ENCODE measurements around the gene GALNT11.

The GALNT11 gene

DNA sequence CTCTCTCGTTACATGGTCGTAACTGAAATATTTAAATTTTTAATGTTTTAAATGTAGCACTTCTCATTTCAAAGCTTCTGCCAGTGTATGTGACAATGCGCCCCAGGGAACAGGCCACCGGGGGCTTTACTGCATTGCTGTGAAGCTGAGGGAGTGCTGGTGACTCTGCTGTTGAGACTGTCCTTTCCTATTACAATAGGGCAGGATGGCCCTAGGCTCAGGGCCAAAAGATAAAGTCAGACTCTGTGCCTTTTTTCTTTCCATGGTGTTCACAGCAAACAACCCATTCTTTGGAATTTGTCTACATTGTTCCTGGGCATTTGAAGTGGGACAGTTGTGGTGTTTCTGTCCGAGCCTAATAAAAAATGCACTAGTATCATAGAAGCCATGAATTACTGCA lies 107.3 kb downstream of the GALNT11 start:
- Histone ChIP-seq H3K9ac (ENCODE audit: low read length) (no peak overlapping the region), H3K27ac (ENCODE audit: low read length) (no peak overlapping the region), H3K36me3 (replicated peaks; ENCODE audit: insufficient read depth, low read length) (no peaks in the 10 kb centered on the region; the same call in 1 of the 2 replicates), H4K20me1 (ENCODE audit: insufficient read depth, low read length) (no peaks in the 10 kb centered on the region), H3K4me1 (ENCODE audit: low read length) (no peaks in the 10 kb centered on the region), H3K4me2 (ENCODE audit: low read depth, low read length) (no peak overlapping the region), H3K9me2 (replicated peaks; ENCODE audit: insufficient read depth, low read length) (no peaks in the 10 kb centered on the region), H3K9me3 (replicated peaks; ENCODE audit: insufficient read depth, low read length) (no peaks in the 10 kb centered on the region), H3K27me3 (replicated peaks; ENCODE audit: insufficient read depth, low read length) (no peaks in the 10 kb centered on the region), H2AFZ (ENCODE audit: low read length) (no peak overlapping the region), H3K4me3 (ENCODE audit: low read length) (no peak overlapping the region), H3K79me2 (ENCODE audit: low read length) (no peaks in the 10 kb centered on the region), H3F3A (ENCODE audit: insufficient read depth, low read length) (no peaks in the 10 kb centered on the region)
- TF ChIP-seq EZH2 (optimal IDR thresholded peaks at IDR 0.05; ENCODE audit: low read depth, low read length) (no peak), EZH2phosphoT487 (IDR thresholded peaks at IDR 0.05; ENCODE audit: low read length) (no peak)
- TF ChIP-seq, protein P1, sequence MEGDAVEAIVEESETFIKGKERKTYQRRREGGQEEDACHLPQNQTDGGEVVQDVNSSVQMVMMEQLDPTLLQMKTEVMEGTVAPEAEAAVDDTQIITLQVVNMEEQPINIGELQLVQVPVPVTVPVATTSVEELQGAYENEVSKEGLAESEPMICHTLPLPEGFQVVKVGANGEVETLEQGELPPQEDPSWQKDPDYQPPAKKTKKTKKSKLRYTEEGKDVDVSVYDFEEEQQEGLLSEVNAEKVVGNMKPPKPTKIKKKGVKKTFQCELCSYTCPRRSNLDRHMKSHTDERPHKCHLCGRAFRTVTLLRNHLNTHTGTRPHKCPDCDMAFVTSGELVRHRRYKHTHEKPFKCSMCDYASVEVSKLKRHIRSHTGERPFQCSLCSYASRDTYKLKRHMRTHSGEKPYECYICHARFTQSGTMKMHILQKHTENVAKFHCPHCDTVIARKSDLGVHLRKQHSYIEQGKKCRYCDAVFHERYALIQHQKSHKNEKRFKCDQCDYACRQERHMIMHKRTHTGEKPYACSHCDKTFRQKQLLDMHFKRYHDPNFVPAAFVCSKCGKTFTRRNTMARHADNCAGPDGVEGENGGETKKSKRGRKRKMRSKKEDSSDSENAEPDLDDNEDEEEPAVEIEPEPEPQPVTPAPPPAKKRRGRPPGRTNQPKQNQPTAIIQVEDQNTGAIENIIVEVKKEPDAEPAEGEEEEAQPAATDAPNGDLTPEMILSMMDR (IDR thresholded peaks at IDR 0.05; ENCODE audit: low read length), result no peak
- no peak for DNase-seq

DNA sequence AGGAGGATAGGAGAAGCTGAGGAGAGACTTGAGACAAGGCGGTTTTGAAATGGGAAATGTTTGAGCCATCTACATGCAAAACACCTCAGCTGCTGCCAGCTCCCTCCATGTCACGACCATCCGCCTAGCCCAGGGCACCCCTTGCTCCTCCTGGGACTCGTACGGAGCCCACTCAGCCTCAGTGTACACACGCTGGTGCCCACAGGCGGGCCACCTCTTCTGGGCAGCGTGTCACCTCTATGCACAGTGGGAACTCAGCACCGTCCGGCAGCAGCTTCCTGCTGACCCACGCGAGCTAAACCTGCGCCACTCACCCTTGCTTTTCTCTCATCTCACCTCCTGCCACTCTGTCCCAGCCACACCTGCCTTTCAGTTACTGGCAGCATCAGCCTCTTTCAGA lies 108.3 kb downstream of the GALNT11 start:
- Histone ChIP-seq H3K4me3 (ENCODE audit: low read length) (no peak overlapping the region), H3K9me3 (replicated peaks; ENCODE audit: insufficient read depth, low read length) (no peaks in the 10 kb centered on the region), H3K9ac (ENCODE audit: low read length) (no peak overlapping the region), H3K9me2 (replicated peaks; ENCODE audit: insufficient read depth, low read length) (no peaks in the 10 kb centered on the region), H3K79me2 (ENCODE audit: low read length) (no peaks in the 10 kb centered on the region), H3K4me1 (ENCODE audit: low read length) (no peaks in the 10 kb centered on the region), H2AFZ (ENCODE audit: low read length) (no peak overlapping the region), H3K36me3 (replicated peaks; ENCODE audit: insufficient read depth, low read length) (peaks cover 4% of the 10 kb centered on the region; the same call in 1 of the 2 replicates), H3K27ac (ENCODE audit: low read length) (no peak overlapping the region), H4K20me1 (ENCODE audit: insufficient read depth, low read length) (no peaks in the 10 kb centered on the region), H3F3A (ENCODE audit: insufficient read depth, low read length) (no peaks in the 10 kb centered on the region), H3K27me3 (replicated peaks; ENCODE audit: insufficient read depth, low read length) (no peaks in the 10 kb centered on the region), H3K4me2 (ENCODE audit: low read depth, low read length) (no peak overlapping the region)
- DNase-seq, result no peak
- TF ChIP-seq, protein P1 (IDR thresholded peaks at IDR 0.05; ENCODE audit: low read length), result no peak
- TF ChIP-seq EZH2 (optimal IDR thresholded peaks at IDR 0.05; ENCODE audit: low read depth, low read length) (no peak), EZH2phosphoT487 (IDR thresholded peaks at IDR 0.05; ENCODE audit: low read length) (no peak)

DNA sequence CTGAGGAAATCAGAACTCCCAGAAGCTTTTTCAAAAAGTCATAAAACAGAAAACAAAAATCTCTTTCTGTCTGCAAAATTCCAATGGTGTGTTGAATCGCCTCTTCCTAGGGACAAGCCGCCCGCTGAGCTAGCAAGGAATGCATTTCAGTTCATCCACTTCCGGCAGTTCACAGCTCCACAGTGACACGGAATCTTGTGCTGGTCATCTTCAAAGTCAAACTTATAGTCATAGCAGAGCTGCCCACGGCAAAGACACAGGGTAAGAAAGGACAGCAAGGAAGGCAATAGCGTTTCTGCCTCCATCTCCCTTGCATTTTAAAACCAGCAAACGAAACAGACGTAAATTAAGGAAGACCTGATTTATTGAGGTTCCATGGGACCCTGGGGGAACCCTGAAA lies 111.2 kb downstream of the GALNT11 start:
- peaks cover 13% of the 10 kb centered on the region; the same call in 1 of the 2 replicates for H3K36me3 ChIP-seq (replicated peaks; ENCODE audit: insufficient read depth, low read length)
- no peaks in the 10 kb centered on the region for H3K79me2 ChIP-seq (ENCODE audit: low read length)
- no peak overlapping the region for H3K4me2 ChIP-seq (ENCODE audit: low read depth, low read length)
- TF ChIP-seq EZH2 (optimal IDR thresholded peaks at IDR 0.05; ENCODE audit: low read depth, low read length) (no peak), EZH2phosphoT487 (IDR thresholded peaks at IDR 0.05; ENCODE audit: low read length) (no peak)
- TF ChIP-seq, protein P1 (IDR thresholded peaks at IDR 0.05; ENCODE audit: low read length), result no peak
- H3K4me1 ChIP-seq (ENCODE audit: low read length), result no peaks in the 10 kb centered on the region
- H3K9ac ChIP-seq (ENCODE audit: low read length), result no peak overlapping the region
- DNase-seq, result no peak
- no peaks in the 10 kb centered on the region for H4K20me1 ChIP-seq (ENCODE audit: insufficient read depth, low read length)
- H3K4me3 ChIP-seq (ENCODE audit: low read length), result no peak overlapping the region
- no peaks in the 10 kb centered on the region for H3K9me2 ChIP-seq (replicated peaks; ENCODE audit: insufficient read depth, low read length)
- no peaks in the 10 kb centered on the region for H3K9me3 ChIP-seq (replicated peaks; ENCODE audit: insufficient read depth, low read length)
- no peaks in the 10 kb centered on the region for H3F3A ChIP-seq (ENCODE audit: insufficient read depth, low read length)
- no peak overlapping the region for H3K27ac ChIP-seq (ENCODE audit: low read length)
- H3K27me3 ChIP-seq (replicated peaks; ENCODE audit: insufficient read depth, low read length), result no peaks in the 10 kb centered on the region
- no peak overlapping the region for H2AFZ ChIP-seq (ENCODE audit: low read length)
